Hepatocyte (in vitro differentiated cells): ENCODE results near the gene RBFOX2.

Experiments
- CTCF ChIP-seq: fragments of 200-600 bp; sonication (generic); IDR thresholded peaks from 2 replicates; pipeline ENCODE4 v1.5.1; 2016; ENCODE audit warnings: antibody characterized with exemption, mild to moderate bottlenecking; ENCODE audit not compliant: poor library complexity
- EZH2 ChIP-seq: fragments of 200-600 bp; sonication (generic); IDR thresholded peaks from 2 replicates; pipeline ENCODE4 v1.6.1; 2016; ENCODE audit warnings: antibody characterized with exemption, mild to moderate bottlenecking, borderline replicate concordance
- EZH2phosphoT487 ChIP-seq: fragments of 200-600 bp; sonication (generic); IDR thresholded peaks from one replicate; pipeline ENCODE4 v1.6.1; 2018; ENCODE audit warnings: antibody characterized with exemption, mild to moderate bottlenecking, low read depth, moderate library complexity; ENCODE audit not compliant: unreplicated experiment, severe bottlenecking

GRCh38 chr22:35850831-35851230 is 177.8 kb downstream of the RBFOX2 start:
- TF ChIP-seq EZH2: no peak
- TF ChIP-seq CTCF: no peak
- TF ChIP-seq EZH2phosphoT487: no peak
